HL-60/S4 treated with phorbol 12-myristate 13-acetate at 8.2 ng/mL for 4 days and 3 days (cell line): ENCODE measurements around the gene PKP4.
"Not testable (repeated sequence)": the region's sequence is repeated elsewhere in the genome, so short reads cannot be mapped to it uniquely, and the experiment has no call there.

Source experiments
- in situ Hi-C: fragments of 300-500 bp; cut with MboI; formaldehyde crosslinking; loops from 2 replicates; pipeline ENCODE4 v1.15.0; 2022; ENCODE audit warnings: low sequenced_read_pairs

Gene PKP4

DNA sequence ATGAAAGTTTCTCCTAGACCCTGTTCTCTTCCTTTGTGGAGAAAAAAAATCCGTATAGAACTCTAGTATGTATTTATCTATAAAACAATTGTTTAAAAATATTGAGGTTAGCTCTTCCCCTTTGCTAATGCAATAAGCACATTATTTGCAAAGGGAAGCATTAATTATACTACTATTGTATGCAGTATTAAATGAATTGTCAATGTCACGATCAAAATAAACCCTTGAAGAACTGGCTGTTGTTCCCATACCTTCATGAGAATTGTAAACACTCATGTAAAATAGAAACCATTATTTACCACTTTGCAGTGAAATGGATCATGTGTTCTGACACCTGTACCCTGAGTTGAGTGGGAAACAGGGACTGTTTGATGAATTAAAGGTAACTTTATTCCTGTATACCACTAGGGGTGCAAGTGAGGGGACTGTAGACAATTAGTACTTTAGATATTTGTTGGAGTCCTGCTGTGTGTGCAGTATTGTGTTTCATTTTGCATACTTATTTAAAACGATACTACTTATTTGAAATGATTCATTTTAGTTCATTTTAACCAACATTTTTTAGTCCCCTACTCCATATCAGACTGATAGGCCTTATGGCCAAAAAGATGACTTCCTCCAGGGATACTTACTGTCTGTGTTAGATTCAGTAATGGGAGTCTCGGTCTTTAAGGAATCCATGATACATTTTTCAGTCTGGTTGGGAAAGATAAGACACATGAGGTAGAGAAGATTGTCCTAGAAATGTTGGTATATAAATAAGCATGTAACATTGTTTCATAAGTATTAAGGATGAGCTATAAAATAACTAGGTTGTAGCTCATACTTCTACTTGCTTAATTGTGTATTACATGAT is 7.9 kb downstream of the PKP4 start:
- in situ Hi-C loops = no loop called here

DNA sequence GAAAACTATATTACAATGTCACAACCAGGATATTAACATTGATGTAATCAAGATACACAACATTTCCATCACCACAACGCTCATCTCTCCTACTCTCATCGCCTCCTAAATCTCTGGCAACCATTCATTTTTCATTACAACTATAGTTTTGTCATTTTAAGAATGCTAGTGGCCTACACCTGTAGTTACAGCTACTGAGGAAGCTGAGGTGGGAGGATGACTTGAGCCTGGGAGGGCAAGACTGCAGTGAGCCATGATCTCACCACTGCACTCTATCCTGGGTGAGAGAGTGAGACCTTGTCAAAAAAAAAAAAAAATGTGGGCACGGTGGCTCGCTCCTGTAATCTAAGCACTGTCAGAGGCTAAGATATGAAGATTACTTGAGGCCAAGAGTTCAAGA is 10.5 kb downstream of the PKP4 start:
- in situ Hi-C loops = no loop called here

DNA sequence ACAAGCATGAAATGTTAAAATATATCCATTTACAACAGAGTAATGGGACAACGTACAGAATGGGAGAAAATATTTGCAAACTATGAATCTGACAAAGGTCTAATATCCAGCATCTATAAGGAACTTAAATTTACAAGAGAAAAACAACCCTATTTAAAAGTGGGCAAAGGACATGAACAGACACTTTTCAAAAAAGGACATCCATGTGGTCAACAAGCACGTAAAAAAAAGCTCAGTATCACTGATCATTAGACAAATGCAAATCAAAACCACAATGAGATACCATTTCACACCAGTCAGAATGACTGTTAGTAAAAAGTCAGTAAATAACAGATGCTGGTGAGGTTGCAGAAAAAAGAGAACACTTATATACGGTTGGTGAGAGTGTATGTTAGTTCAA is 16.1 kb downstream of the PKP4 start:
- in situ Hi-C loops = not testable (repeated sequence)

DNA sequence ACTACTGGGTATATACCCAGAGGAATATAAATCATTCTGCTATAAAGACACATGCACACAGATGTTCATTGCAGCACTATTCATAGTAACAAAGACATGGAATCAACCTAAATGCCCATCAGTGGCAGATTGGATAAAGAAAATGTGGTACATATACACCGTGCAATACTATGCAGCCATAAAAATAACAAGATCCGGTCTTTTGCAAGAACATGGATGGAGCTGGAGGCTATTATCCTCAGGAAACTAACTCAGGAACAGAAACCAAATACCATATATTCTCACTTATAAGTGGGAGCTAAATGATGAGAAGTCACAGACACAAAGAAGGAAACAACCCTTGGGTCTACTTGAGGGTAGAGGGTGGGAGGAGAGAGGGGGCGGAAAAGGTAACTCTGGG is 16.5 kb downstream of the PKP4 start:
- in situ Hi-C loops = not testable (repeated sequence)

DNA sequence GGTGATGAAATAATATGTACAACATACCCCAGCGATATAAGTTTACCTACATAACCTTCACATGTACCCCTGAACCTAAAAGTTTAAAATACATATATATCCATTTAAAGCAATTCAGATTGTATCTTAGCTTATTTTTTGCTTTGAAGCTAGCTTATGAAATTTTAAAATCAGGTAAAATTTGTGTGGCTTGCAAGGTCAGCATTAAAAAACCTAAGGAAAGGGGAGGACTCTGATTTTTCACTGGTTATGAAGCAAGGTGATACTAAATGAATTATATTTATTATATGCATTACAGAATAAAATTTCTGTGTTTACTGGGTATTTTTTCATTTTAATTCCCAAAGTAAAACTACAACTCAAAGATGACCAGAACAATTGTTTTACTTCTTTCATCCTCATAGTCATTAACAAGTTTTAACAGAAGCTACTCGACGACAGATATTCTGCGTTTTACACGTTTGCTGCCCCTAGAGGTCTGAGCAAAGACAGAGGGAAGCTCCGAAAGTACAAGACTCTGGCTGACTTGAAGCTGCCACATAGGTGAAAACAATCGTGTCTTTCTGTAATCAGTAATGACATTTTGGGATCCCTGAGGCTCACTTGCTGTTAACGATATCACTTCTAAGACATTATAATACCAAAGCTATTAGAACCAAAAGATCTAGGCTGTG is 17.1 kb downstream of the PKP4 start:
- in situ Hi-C loops = no loop called here

DNA sequence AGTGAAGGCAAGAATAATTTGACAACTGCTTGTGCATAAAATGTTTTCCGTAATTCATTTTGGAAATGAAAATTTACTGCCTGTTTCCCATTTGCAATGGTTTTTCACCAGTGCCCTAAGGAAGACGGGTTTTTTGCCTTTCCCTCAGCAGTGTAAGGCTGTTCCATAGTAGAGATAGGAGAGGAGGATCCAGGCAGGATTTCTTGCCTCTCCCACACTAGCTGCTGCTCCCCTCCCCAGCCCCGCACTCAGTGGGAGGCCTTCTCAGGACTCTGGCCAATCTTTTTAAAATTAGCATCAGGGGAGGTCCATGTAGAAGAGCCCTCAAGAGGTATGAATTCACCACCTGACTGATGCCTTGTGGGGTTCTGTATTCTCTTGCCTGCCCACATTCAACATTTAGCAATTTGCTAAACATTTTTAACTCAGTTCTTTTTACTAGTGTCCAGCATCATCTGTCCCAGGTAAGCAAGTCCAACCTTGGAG is 17.8 kb downstream of the PKP4 start:
- in situ Hi-C loops = not testable (repeated sequence)

DNA sequence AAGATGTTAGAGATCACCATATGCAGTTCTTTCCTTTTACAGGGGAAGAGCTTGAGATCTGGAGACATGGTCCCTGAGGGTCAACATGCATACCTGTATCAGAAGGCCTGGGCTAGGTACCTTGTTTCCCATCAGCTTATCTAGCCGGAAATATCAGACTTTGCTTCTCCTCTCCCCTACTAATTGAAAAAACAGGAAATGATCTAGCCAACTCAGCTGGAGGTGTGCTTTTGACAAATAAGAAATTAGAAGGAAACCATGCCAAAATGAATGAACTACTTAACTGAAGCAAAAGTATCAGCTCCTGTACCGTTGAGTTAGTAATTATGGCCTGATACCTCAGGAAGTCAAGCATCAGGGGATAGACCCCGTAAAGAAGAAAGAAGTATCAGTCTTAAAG is 20.4 kb downstream of the PKP4 start:
- in situ Hi-C loops = no loop called here

DNA sequence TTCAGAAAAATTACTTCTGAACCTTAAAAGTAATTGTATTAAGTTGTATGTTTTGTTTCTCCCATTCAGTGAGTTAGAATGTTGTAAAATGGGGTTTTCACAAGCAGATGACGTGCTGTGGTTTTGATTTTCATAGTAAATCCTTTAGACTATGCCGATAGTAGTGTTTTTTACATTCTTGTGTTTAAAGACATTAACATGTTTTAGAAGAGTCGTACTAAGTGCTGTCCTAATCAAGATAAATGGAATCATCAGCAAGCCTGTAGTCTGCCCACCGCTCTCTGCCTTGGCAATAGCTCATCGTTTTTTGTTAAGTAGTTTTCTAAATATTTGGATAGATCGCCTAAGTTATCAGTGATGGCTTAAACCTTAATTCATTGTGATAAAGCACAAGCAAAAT is 21.5 kb downstream of the PKP4 start:
- in situ Hi-C loops = no loop called here

DNA sequence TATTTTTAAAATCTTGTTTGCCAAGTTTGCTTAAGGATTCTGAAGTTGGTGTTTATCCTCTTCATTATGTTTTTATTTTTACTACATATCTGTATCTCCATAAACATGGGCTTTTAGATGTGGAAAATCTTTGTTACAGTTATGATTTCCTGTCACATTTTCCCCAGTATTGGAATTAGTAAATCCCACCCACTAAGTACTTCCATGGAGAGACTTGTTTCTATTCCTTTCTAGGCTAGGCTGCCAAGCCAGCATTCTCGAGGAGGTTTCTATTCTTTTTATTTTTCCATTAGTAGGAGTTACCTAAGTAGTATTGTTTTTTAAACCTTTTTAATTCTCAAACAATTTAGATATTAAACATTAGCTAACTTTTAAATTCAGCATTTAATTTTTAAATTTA is 22.1 kb downstream of the PKP4 start:
- in situ Hi-C loops = no loop called here

DNA sequence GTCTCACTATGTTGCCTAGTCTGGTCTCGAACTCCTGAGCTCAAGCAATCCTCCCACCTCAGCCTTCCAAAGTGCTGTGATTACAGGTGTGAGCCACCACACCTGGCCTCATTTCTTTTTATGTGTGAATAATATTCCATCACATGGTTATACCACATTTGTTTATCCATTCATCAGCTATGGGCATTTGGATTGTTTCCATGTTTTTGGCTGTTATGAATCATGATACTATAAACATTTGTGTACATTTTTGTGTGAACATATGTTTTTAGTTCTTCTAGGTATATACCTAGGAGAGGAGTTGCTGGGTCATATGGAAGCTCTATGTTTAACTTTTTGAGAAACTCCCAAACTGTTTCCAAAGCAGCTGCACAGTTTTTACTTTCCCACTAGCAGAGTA is 24.4 kb downstream of the PKP4 start:
- in situ Hi-C loops = no loop called here

DNA sequence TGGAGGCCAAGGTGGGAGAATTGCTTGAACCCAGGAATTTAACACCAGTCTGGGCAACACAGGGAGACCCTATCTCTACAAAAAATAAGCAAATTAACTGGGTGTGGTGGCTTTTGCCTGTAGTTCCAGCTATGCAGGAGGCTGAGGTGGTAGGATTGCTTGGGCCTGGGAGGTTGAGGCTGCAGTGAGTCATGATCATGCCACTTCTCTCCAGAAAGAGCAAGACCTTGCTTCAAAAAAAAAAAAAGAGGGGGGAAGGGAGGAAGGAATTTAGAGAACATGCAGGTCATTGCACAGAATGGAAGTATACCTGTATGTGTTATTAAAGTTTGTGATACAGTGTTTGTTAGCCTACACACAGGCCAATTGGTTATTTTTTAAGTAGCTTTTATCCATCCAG is 25.8 kb downstream of the PKP4 start:
- in situ Hi-C loops = no loop called here

DNA sequence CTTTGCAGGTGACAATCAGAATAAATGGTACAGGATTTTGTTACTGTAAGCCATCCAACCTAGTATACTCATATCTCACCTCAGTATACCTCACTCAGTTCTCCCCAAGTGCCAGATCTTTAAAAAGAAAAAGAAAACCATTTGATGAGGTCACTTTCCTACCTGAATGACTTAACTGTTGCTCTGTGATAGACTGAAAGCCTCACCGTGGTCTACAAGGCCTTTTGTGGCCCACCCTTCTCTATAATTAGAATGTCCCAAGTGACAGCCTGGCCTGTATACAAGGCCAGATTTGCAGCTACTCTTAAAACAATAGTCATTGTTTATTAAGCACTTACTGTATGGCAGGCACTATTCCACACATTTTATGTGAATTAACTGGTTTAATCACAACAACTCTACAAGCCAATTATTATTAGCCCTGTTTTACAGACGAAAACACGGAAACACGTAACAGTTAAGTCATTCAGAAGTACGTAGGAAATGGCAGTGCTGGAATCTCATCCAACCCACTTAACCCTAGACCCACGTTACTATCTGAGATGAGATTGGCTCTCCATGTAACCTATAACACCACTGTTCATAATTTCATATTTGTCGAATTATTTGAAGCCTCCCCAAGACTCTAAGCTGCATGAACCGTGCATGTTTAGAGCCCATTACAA is 28.3 kb downstream of the PKP4 start:
- in situ Hi-C loops = no loop called here

DNA sequence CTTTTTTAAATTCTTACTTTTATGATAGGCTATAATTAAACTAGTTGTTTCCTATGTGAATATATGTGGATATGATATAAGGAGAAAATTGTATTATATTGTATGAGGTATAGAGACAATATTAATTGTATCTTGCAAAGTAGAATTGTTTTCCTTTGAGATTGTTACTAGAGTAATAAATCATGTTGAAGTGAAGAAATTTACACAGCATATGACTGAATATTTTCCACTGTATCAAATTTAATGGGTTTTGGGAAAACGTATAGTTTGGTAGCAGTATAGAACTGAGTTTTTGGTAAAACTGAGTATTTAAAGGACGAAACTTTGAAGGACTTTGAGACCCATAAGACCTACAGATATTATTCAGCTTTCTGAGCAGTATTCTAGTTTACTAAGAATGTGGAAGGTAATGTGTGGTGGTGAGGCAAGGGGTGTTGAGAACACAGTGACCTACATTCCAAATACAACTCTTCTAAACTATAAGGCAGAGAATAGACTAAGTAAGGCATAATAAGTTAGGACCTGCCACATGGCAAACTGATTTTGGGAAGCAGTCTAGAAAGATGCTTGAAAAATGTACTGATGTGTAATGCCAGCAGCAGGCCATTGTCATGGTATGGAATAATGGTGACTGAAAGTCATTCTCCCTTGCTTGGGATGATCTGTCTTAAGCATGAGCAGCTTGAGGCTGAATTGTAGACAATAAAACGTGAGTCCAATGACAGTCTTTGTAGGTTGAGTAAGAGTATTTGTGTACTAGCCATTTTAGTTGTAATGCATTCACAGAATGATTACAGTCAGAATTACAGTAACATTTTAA is 29.6 kb downstream of the PKP4 start:
- in situ Hi-C loops = no loop called here

DNA sequence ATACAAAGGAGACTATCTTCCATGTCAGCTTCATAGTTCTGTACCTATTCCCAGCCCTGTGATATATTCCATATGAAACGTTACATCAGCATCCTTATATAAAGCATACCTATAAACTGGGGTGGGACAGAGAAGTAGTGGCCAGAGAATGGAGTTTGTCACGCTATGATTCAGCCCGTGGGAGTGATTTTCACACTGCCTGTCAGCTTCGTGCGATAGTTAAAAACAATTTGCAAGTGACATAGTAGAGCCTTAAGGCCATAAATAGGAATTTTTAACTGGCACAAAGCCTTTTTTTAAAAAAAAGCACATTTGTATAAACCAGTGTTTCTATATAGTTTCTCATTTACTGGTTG is 30.2 kb downstream of the PKP4 start:
- in situ Hi-C loops = no loop called here

DNA sequence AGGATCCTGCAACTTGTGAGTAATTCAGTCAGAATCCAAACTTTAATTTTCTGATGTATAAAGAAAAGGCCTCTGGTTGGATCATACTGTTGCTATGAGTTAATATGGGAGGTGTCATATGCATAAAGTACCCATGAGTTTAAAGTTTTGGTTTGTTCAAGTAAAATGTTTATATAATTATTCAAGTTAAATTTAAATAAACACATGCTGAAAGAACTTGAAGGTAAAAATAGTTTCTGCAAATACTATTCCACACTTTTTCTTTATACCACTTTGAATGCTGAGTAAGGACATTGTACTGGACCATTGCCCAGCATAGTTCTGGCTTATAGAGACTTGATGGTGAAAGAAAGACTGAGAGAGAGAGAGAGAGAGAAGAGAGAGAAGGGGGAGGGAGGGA is 30.7 kb downstream of the PKP4 start:
- in situ Hi-C loops = no loop called here

DNA sequence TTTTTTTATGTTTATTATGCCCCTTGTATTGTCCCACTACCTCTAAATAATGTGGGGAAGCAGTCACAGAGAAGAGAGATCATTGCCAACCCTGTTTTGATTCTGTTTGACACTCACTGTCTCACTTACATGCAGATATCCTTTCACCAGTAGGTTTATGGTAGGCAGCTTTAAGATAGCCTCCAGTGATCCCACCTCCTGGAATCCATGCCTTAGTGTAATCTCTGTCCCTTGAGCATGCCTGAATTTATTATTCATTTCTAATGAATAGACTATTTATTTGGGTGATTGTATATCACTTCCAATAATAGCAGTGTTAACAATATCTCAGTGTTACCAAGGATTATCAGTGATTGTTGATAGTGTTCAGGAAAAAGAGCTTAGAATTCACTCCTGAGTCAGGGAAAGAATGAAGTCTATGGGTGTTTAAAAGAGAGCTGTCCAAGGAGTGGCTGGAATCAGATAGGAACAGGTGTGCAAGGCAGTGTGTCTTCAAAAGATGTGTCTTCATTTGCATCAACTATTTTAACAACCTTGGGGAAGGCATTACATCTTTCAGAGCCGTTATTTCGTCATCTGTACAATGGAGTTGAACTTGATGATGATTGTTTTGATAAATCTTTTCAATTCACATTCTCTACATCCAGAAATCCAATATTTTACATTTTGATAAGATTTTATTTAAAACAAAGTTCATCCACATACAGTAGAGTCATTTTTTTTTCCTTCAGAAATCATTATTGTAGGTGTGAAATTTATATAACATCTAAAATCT is 31.9 kb downstream of the PKP4 start:
- in situ Hi-C loops = no loop called here

DNA sequence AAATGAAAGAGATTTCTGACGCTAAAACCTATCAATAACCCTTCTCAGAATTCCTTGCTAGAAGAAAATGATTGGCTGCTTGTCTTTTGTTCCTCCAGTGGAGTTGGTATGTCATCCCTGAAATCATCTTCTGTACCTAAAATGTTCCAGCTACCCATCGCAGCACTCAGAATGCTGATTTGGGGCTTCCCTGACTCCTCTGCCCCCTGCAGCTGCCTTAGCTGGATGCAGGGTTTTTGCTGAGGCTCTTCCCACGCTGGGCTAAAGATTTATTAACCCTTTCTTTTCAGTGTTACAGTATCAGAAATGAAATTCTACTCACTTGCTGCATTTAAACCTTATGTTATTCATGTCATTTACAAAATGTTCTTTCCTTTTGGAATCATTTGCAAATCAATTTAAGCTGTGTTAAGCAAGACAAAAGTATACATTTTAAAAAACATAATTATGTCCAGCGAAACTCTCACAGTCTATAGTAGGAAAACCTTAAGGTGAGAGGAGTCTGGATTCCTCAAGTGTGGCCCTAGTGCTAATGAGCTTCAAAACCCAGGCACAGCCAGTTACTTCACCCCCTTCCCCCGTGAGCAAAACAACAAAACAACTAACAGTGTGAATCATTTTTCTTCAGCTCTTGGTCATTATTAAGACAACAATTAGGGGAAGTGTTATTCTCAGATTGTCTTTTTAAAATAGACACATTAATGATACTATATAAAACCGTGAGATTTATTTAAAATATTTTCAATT is 32.8 kb downstream of the PKP4 start:
- in situ Hi-C loops = no loop called here

DNA sequence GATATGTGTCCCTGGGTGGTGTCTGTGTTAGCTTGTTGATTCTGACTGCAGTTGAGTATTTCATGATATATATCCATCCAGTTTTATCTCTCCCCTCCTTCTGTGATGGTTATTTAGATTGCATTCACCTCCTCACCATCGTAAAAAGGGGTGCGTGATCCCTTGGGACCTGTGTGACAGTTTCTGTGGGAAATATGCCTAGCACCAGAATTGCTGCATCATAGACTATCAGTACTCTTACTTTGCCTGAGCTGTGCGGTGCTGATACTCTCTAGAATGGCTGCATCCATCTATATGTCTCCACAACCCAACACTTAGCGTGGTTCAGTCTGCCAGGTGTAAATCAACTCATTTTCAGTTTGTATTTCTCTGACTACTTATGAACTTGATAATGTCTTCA is 34.3 kb downstream of the PKP4 start:
- in situ Hi-C loops = no loop called here

DNA sequence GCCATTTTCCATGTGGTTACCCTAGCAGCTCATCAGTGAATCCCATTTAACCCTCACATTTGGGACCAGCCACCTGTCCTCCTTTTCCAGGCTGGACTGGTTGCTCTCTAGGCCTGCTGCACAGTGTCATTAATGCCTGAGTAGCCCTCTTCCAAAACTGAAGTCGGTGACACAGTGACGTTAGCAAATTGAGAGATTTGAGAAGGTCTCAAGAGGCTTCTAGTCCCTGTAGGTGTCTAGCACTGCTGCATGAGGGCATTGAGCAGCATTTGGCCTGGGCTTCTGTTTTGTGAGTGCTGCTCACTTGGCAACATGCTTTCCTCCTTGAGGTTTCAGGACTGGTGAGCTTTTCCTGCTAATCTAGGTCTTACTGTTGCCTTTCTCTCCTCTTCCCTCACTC is 36.7 kb downstream of the PKP4 start:
- in situ Hi-C loops = no loop called here

DNA sequence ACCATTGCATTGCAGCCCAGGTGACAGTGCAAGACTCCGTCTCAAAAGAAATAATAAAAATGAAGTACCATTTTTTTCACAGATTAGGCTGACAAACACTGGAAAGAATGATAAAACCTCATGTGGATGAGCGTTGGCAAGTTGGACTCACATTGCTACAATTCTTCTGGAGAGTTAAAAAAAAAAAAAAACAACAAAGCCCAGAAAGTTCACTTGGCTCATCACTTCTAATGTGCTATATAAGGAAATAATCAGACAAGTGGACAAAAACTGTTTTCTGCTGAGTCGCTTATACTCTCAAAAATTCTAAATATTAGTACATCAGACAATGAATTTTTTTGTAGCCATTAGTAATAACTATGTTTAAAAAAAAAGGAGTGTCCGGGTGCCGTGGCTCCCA is 38.4 kb downstream of the PKP4 start:
- in situ Hi-C loops = no loop called here
